ENCODE data around the gene AK5. TPM values are rescaled to one million over a fixed set of nuclear protein-coding genes. Genes with fewer than 3 reads are reported as not detected.
A peak's percentile ranks its signal among the peaks of the same experiment; 100 is the strongest.

AK5 gene
- total and polyA plus RNA-seq, 5 donors from 2014 or later, result 7.3 to 22.5 (median 9.7) TPM

DNA sequence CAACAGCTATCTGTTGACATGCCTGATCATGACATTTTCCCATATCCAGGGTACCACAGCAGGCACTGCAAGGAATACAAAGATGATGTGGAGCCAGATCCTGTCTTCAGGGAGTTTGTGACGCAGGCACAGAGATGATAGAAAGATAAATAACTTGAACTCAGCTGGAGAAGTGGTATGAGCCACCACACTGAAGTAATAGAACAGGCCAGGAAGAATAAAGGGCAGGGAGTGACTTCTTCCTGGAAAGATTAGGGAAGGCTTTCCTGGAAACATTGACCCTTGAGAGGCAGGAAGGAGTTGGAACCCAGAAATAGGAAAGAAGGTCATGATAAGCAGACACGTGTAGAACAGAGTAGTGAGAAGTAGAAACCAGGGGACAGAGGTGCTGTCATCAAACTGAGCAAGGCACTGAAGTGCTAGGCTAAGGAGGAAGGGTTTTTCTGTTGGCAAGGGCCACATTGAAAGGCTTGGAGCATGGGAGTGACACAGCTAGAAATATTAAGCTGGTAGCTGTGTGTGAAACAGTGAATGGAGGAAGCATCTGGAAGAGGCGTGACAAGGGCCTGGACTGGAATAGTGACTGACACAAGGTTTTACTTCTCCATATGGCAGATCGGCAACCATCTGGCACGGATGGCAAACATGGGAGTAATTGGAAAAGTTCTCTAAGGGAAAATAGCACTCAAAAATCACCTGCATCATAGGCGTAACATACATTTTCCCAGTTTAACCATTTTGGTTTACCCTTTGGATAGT, 68.4 kb downstream of the AK5 start:
- H3K27me3 Mint-ChIP-seq, result no peaks in the 10 kb centered on the region
- no peaks in the 10 kb centered on the region for H3K27me3 ChIP-seq (ENCODE audit: control insufficient read depth, insufficient read depth, low read length)
- peaks cover 5% of the 10 kb centered on the region for H3K4me1 ChIP-seq (ENCODE audit: control insufficient read depth, insufficient read depth, low read length, poor library complexity, severe bottlenecking)
- no peaks in the 10 kb centered on the region for H3K36me3 ChIP-seq (ENCODE audit: control insufficient read depth, insufficient read depth, low read length)
- peak overlapping the region in 1 of 3 donors; percentile 48 for H3K27ac Mint-ChIP-seq
- no peak overlapping the region for H3K4me3 Mint-ChIP-seq
- no peak for ATAC-seq (ENCODE audit: low read depth in 2 of 2)
- no peak overlapping the region for H3K4me3 ChIP-seq (ENCODE audit: low read depth, low read length)
- no peak for DNase-seq
- peaks cover 0 to 24% (median 11%) of the 10 kb centered on the region in 4 donors for H3K4me1 Mint-ChIP-seq
- no peak overlapping the region for H3K27ac ChIP-seq (ENCODE audit: insufficient read depth, low read length, poor library complexity, severe bottlenecking)
- H3K9me3 Mint-ChIP-seq, result peaks cover 0 to 8% (median 0%) of the 10 kb centered on the region in 7 donors
- no peaks in the 10 kb centered on the region for H3K9me3 ChIP-seq (ENCODE audit: control insufficient read depth in 2 of 2, low read length in 2 of 2)
- H3K36me3 Mint-ChIP-seq, result peaks cover 21% of the 10 kb centered on the region

DNA sequence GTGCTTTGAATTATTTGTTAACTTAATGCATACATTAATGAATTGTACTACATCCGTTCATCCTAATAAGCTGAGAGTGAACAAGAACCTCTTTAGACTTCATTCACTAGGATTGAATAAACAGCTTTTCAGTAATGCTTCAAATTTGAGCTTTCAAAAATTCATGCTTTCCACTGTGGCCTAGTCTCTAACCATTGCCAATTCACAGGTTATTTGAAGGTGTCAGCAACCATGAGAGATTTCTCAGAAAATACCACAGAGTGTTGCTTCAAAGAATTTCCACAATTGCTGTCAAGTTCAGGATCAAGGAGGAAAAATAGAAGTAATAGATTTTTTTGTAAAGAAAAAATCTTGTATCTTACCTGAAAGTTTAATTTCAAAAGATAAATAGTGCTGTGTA, 72.7 kb downstream of the AK5 start:
- Mint-ChIP-seq H3K9me3 (peaks cover 0 to 8% (median 0%) of the 10 kb centered on the region in 7 donors), H3K27ac (peak overlapping the region in 1 of 3 donors; percentile 26), H3K36me3 (peaks cover 22% of the 10 kb centered on the region), H3K4me3 (no peak overlapping the region), H3K27me3 (peaks cover 5% of the 10 kb centered on the region), H3K4me1 (peaks cover 0 to 10% (median 6%) of the 10 kb centered on the region in 4 donors)
- Histone ChIP-seq H3K27me3 (ENCODE audit: control insufficient read depth, insufficient read depth, low read length) (no peaks in the 10 kb centered on the region), H3K36me3 (ENCODE audit: control insufficient read depth, insufficient read depth, low read length) (no peaks in the 10 kb centered on the region), H3K27ac (ENCODE audit: insufficient read depth, low read length, poor library complexity, severe bottlenecking) (no peak overlapping the region), H3K4me1 (ENCODE audit: control insufficient read depth, insufficient read depth, low read length, poor library complexity, severe bottlenecking) (no peaks in the 10 kb centered on the region), H3K9me3 (ENCODE audit: control insufficient read depth in 2 of 2, low read length in 2 of 2) (no peaks in the 10 kb centered on the region), H3K4me3 (ENCODE audit: low read depth, low read length) (no peak overlapping the region)
- no peak for DNase-seq
- no peak for ATAC-seq (ENCODE audit: low read depth in 2 of 2)

DNA sequence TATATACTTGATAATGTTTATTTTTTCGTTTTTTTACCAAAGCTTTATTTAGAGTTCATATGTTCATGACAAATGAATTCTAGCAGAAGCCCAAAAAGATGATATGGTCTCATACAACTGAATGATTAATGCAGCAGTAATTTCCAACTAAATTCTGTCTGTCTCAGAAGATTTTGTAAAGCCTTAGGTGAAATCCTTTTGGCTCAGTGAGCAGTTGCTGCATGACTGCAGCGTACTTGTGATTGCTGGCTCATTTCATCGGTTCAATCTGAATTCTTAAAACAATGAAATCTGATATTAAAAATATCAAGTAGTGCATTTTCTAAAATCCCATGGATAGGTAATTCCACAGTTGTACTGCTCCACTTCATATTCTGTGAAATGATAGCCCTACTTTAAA, 73.2 kb downstream of the AK5 start:
- H3K9me3 ChIP-seq (ENCODE audit: control insufficient read depth in 2 of 2, low read length in 2 of 2), result no peaks in the 10 kb centered on the region
- ATAC-seq (ENCODE audit: low read depth in 2 of 2), result no peak

GRCh38 chr1:77356136-77356535, 74.3 kb downstream of the AK5 start:
- no peak for ATAC-seq (ENCODE audit: low read depth in 2 of 2)
- Mint-ChIP-seq H3K4me1 (peaks cover 0 to 19% (median 2%) of the 10 kb centered on the region in 4 donors), H3K36me3 (peaks cover 18% of the 10 kb centered on the region), H3K27ac (no peak overlapping the region), H3K4me3 (no peak overlapping the region), H3K9me3 (peaks cover 0 to 4% (median 0%) of the 10 kb centered on the region in 7 donors), H3K27me3 (peaks cover 5% of the 10 kb centered on the region)
- Histone ChIP-seq H3K27me3 (ENCODE audit: control insufficient read depth, insufficient read depth, low read length) (no peaks in the 10 kb centered on the region), H3K9me3 (ENCODE audit: control insufficient read depth in 2 of 2, low read length in 2 of 2) (no peaks in the 10 kb centered on the region), H3K27ac (ENCODE audit: insufficient read depth, low read length, poor library complexity, severe bottlenecking) (no peak overlapping the region), H3K4me3 (ENCODE audit: low read depth, low read length) (no peak overlapping the region), H3K36me3 (ENCODE audit: control insufficient read depth, insufficient read depth, low read length) (no peaks in the 10 kb centered on the region), H3K4me1 (ENCODE audit: control insufficient read depth, insufficient read depth, low read length, poor library complexity, severe bottlenecking) (no peaks in the 10 kb centered on the region)
- no peak for DNase-seq

More for the DNA sequence above, 73.2 kb downstream of the AK5 start:
- H3K27ac ChIP-seq (ENCODE audit: insufficient read depth, low read length, poor library complexity, severe bottlenecking), result no peak overlapping the region
- no peaks in the 10 kb centered on the region for H3K4me1 ChIP-seq (ENCODE audit: control insufficient read depth, insufficient read depth, low read length, poor library complexity, severe bottlenecking)
- H3K36me3 ChIP-seq (ENCODE audit: control insufficient read depth, insufficient read depth, low read length), result no peaks in the 10 kb centered on the region
- DNase-seq, result no peak
- H3K9me3 Mint-ChIP-seq, result peaks cover 0 to 6% (median 0%) of the 10 kb centered on the region in 7 donors
- no peak overlapping the region for H3K27ac Mint-ChIP-seq
- no peaks in the 10 kb centered on the region for H3K27me3 ChIP-seq (ENCODE audit: control insufficient read depth, insufficient read depth, low read length)
- no peak overlapping the region for H3K4me3 Mint-ChIP-seq
- peaks cover 5% of the 10 kb centered on the region for H3K27me3 Mint-ChIP-seq
- H3K4me3 ChIP-seq (ENCODE audit: low read depth, low read length), result no peak overlapping the region
- H3K36me3 Mint-ChIP-seq, result peaks cover 22% of the 10 kb centered on the region
- H3K4me1 Mint-ChIP-seq, result peaks cover 0 to 14% (median 6%) of the 10 kb centered on the region in 4 donors

DNA sequence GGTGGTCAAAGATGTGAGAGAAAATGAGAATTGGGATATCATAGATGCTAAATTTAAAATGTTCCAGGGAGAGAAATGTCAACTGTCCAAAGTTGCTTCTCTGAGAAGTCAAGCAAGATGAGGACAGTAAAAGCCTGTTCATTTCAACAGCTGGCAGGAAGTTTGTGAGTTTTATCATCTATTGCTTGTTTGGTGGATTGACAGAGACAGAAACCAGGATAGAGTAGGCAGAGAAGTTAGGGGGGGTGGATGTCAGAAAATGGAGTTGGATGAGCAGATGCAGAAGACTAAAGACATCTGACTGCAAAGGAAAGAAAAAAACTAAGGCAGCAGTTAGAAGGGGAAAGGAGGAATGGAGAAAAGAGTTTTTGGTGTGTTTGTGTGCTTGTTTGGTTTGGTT, 78.4 kb downstream of the AK5 start:
- Histone ChIP-seq H3K36me3 (ENCODE audit: control insufficient read depth, insufficient read depth, low read length) (no peaks in the 10 kb centered on the region), H3K27me3 (ENCODE audit: control insufficient read depth, insufficient read depth, low read length) (no peaks in the 10 kb centered on the region), H3K27ac (ENCODE audit: insufficient read depth, low read length, poor library complexity, severe bottlenecking) (no peak overlapping the region), H3K4me1 (ENCODE audit: control insufficient read depth, insufficient read depth, low read length, poor library complexity, severe bottlenecking) (no peaks in the 10 kb centered on the region), H3K4me3 (ENCODE audit: low read depth, low read length) (no peak overlapping the region), H3K9me3 (ENCODE audit: control insufficient read depth in 2 of 2, low read length in 2 of 2) (no peaks in the 10 kb centered on the region)
- Mint-ChIP-seq H3K27me3 (peaks cover 5% of the 10 kb centered on the region), H3K4me3 (no peak overlapping the region), H3K36me3 (peaks cover 19% of the 10 kb centered on the region), H3K27ac (peak overlapping the region; percentile 12 to 56 (median 21)), H3K9me3 (peaks cover 0 to 4% (median 0%) of the 10 kb centered on the region in 7 donors), H3K4me1 (peaks cover 0 to 17% (median 5%) of the 10 kb centered on the region in 4 donors)
- DNase-seq, result no peak
- ATAC-seq (ENCODE audit: low read depth in 2 of 2), result no peak

DNA sequence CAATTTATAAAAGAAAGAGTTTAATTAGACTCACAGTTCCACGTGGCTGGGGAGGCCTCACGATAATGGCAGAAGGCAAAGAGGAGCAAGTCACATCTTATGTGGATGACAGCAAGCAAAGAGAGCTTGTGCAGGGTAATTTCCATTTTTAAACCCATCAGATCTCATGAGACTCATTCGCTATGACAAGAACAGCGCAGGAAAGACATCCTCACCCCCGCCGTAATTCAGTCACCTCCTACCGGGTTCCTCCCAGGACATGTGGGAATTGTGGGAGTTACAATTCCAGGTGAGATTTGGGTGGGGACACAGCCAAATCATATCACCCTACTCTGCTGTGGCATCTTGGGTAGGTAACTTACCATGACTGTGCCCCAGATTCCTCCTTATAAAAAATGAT, 79.8 kb downstream of the AK5 start:
- Mint-ChIP-seq H3K27ac (peak overlapping the region in 1 of 3 donors; percentile 20), H3K9me3 (peaks cover 0 to 4% (median 0%) of the 10 kb centered on the region in 7 donors)
- no peaks in the 10 kb centered on the region for H3K9me3 ChIP-seq (ENCODE audit: control insufficient read depth in 2 of 2, low read length in 2 of 2)

GRCh38 chr1:77370161-77370560, 88.3 kb downstream of the AK5 start:
- no peaks in the 10 kb centered on the region for H3K9me3 Mint-ChIP-seq
- no peaks in the 10 kb centered on the region for H3K27me3 ChIP-seq (ENCODE audit: control insufficient read depth, insufficient read depth, low read length)
- H3K9me3 ChIP-seq (ENCODE audit: control insufficient read depth in 2 of 2, low read length in 2 of 2), result no peaks in the 10 kb centered on the region
- no peak overlapping the region for H3K27ac Mint-ChIP-seq
- no peak for DNase-seq
- H3K4me1 ChIP-seq (ENCODE audit: control insufficient read depth, insufficient read depth, low read length, poor library complexity, severe bottlenecking), result peaks cover 3% of the 10 kb centered on the region
- H3K4me1 Mint-ChIP-seq, result peaks cover 8 to 26% (median 11%) of the 10 kb centered on the region in 4 donors
- no peak overlapping the region for H3K4me3 ChIP-seq (ENCODE audit: low read depth, low read length)
- no peak overlapping the region for H3K27ac ChIP-seq (ENCODE audit: insufficient read depth, low read length, poor library complexity, severe bottlenecking)
- H3K27me3 Mint-ChIP-seq, result peaks cover 4% of the 10 kb centered on the region
- no peak overlapping the region for H3K4me3 Mint-ChIP-seq
- no peak for ATAC-seq (ENCODE audit: low read depth in 2 of 2)
- H3K36me3 Mint-ChIP-seq, result peaks cover 12% of the 10 kb centered on the region
- H3K36me3 ChIP-seq (ENCODE audit: control insufficient read depth, insufficient read depth, low read length), result no peaks in the 10 kb centered on the region

More for the DNA sequence above, 79.8 kb downstream of the AK5 start:
- peaks cover 10% of the 10 kb centered on the region for H3K36me3 Mint-ChIP-seq
- no peak overlapping the region for H3K4me3 ChIP-seq (ENCODE audit: low read depth, low read length)
- no peak overlapping the region for H3K27ac ChIP-seq (ENCODE audit: insufficient read depth, low read length, poor library complexity, severe bottlenecking)
- no peaks in the 10 kb centered on the region for H3K4me1 ChIP-seq (ENCODE audit: control insufficient read depth, insufficient read depth, low read length, poor library complexity, severe bottlenecking)
- H3K36me3 ChIP-seq (ENCODE audit: control insufficient read depth, insufficient read depth, low read length), result no peaks in the 10 kb centered on the region
- no peak for ATAC-seq (ENCODE audit: low read depth in 2 of 2)
- no peak overlapping the region for H3K4me3 Mint-ChIP-seq
- H3K27me3 ChIP-seq (ENCODE audit: control insufficient read depth, insufficient read depth, low read length), result no peaks in the 10 kb centered on the region
- no peak for DNase-seq
- H3K4me1 Mint-ChIP-seq, result peaks cover 0 to 17% (median 5%) of the 10 kb centered on the region in 4 donors
- H3K27me3 Mint-ChIP-seq, result no peaks in the 10 kb centered on the region
